ENCODE measurements around the gene OBSL1.

The OBSL1 gene

GRCh38 chr2:219554350-219554749 is 17.0 kb downstream of the OBSL1 start:
- DNase-seq (ENCODE audit: insufficient read length), result no peak
- no peak for TF ChIP-seq POLR2AphosphoS5 (IDR thresholded peaks at IDR 0.05; ENCODE audit: low read depth, low read length)
- no peak for TF ChIP-seq TAF1 (IDR thresholded peaks at IDR 0.05; ENCODE audit: borderline replicate concordance, low read depth, low read length)
- TF ChIP-seq POLR2A (IDR thresholded peaks at IDR 0.05; ENCODE audit: low read depth, low read length), result no peak
- FAIRE-seq, result no peak

GRCh38 chr2:219553463-219553963 is 17.8 kb downstream of the OBSL1 start:
- TF ChIP-seq POLR2A (IDR thresholded peaks at IDR 0.05; ENCODE audit: low read depth, low read length), result no peak
- no peak for TF ChIP-seq TAF1 (IDR thresholded peaks at IDR 0.05; ENCODE audit: borderline replicate concordance, low read depth, low read length)
- no peak for TF ChIP-seq POLR2AphosphoS5 (IDR thresholded peaks at IDR 0.05; ENCODE audit: low read depth, low read length)
- FAIRE-seq, result no peak
- no peak for DNase-seq (ENCODE audit: insufficient read length)

GRCh38 chr2:219553168-219553417 is 18.2 kb downstream of the OBSL1 start:
- FAIRE-seq, result no peak
- no peak for TF ChIP-seq POLR2AphosphoS5 (IDR thresholded peaks at IDR 0.05; ENCODE audit: low read depth, low read length)
- TF ChIP-seq POLR2A (IDR thresholded peaks at IDR 0.05; ENCODE audit: low read depth, low read length), result no peak
- no peak for TF ChIP-seq TAF1 (IDR thresholded peaks at IDR 0.05; ENCODE audit: borderline replicate concordance, low read depth, low read length)
- DNase-seq (ENCODE audit: insufficient read length), result no peak

GRCh38 chr2:219552382-219553167 is 18.8 kb downstream of the OBSL1 start:
- no peak for TF ChIP-seq POLR2A (IDR thresholded peaks at IDR 0.05; ENCODE audit: low read depth, low read length)
- TF ChIP-seq TAF1 (IDR thresholded peaks at IDR 0.05; ENCODE audit: borderline replicate concordance, low read depth, low read length), result no peak
- TF ChIP-seq POLR2AphosphoS5 (IDR thresholded peaks at IDR 0.05; ENCODE audit: low read depth, low read length), result no peak
- FAIRE-seq, result peak; percentile 89
- peak; percentile 84 for DNase-seq (ENCODE audit: insufficient read length)

GRCh38 chr2:219551441-219552381 is 19.6 kb downstream of the OBSL1 start:
- no peak for FAIRE-seq
- TF ChIP-seq POLR2AphosphoS5 (IDR thresholded peaks at IDR 0.05; ENCODE audit: low read depth, low read length) (no peak), TAF1 (IDR thresholded peaks at IDR 0.05; ENCODE audit: borderline replicate concordance, low read depth, low read length) (no peak), POLR2A (IDR thresholded peaks at IDR 0.05; ENCODE audit: low read depth, low read length) (no peak)
- DNase-seq (ENCODE audit: insufficient read length), result no peak

GRCh38 chr2:219549619-219550018 is 21.7 kb downstream of the OBSL1 start:
- DNase-seq (ENCODE audit: insufficient read length) (no peak), FAIRE-seq (no peak)
- TF ChIP-seq POLR2A (IDR thresholded peaks at IDR 0.05; ENCODE audit: low read depth, low read length) (no peak), TAF1 (IDR thresholded peaks at IDR 0.05; ENCODE audit: borderline replicate concordance, low read depth, low read length) (no peak), POLR2AphosphoS5 (IDR thresholded peaks at IDR 0.05; ENCODE audit: low read depth, low read length) (no peak)

- no peak for FAIRE-seq
- TF ChIP-seq TAF1 (IDR thresholded peaks at IDR 0.05; ENCODE audit: borderline replicate concordance, low read depth, low read length), result no peak
- TF ChIP-seq POLR2AphosphoS5 (IDR thresholded peaks at IDR 0.05; ENCODE audit: low read depth, low read length), result no peak
- TF ChIP-seq POLR2A (IDR thresholded peaks at IDR 0.05; ENCODE audit: low read depth, low read length), result no peak
- DNase-seq (ENCODE audit: insufficient read length), result no peak
These were observed 22.3 kb downstream of the OBSL1 start for GRCh38 chr2:219548990-219549389.

GRCh38 chr2:219547621-219548020 is 23.7 kb downstream of the OBSL1 start:
- TF ChIP-seq TAF1 (IDR thresholded peaks at IDR 0.05; ENCODE audit: borderline replicate concordance, low read depth, low read length) (no peak), POLR2A (IDR thresholded peaks at IDR 0.05; ENCODE audit: low read depth, low read length) (no peak), POLR2AphosphoS5 (IDR thresholded peaks at IDR 0.05; ENCODE audit: low read depth, low read length) (no peak)
- DNase-seq (ENCODE audit: insufficient read length) (no peak), FAIRE-seq (no peak)

- TF ChIP-seq POLR2A (IDR thresholded peaks at IDR 0.05; ENCODE audit: low read depth, low read length) (no peak), POLR2AphosphoS5 (IDR thresholded peaks at IDR 0.05; ENCODE audit: low read depth, low read length) (no peak), TAF1 (IDR thresholded peaks at IDR 0.05; ENCODE audit: borderline replicate concordance, low read depth, low read length) (no peak)
- FAIRE-seq, result no peak
- no peak for DNase-seq (ENCODE audit: insufficient read length)
These were observed 25.4 kb downstream of the OBSL1 start for GRCh38 chr2:219545943-219546352.

GRCh38 chr2:219545295-219545942 is 25.9 kb downstream of the OBSL1 start:
- DNase-seq (ENCODE audit: insufficient read length) (no peak), FAIRE-seq (no peak)
- TF ChIP-seq POLR2AphosphoS5 (IDR thresholded peaks at IDR 0.05; ENCODE audit: low read depth, low read length) (no peak), POLR2A (IDR thresholded peaks at IDR 0.05; ENCODE audit: low read depth, low read length) (no peak), TAF1 (IDR thresholded peaks at IDR 0.05; ENCODE audit: borderline replicate concordance, low read depth, low read length) (no peak)

- no peak for DNase-seq (ENCODE audit: insufficient read length)
- no peak for FAIRE-seq
- TF ChIP-seq POLR2A (IDR thresholded peaks at IDR 0.05; ENCODE audit: low read depth, low read length), result no peak
- no peak for TF ChIP-seq TAF1 (IDR thresholded peaks at IDR 0.05; ENCODE audit: borderline replicate concordance, low read depth, low read length)
- TF ChIP-seq POLR2AphosphoS5 (IDR thresholded peaks at IDR 0.05; ENCODE audit: low read depth, low read length), result no peak
These were observed 26.8 kb downstream of the OBSL1 start for GRCh38 chr2:219544567-219544966.
